BLaER1 treated with 17β-estradiol and CSF1 and Interleukin-3, amounts not matched to agents 10 nM and 100 nM (cell line): Measurements from ENCODE around the gene RBMS3.

Experiments used
- H3K27ac ChIP-seq, 11 experiments: shearing (Covaris generic); formaldehyde crosslinking; 2 replicates each; pipeline ENCODE4 v1.8.1; 2022
- H3K27me3 ChIP-seq, 11 experiments: shearing (Covaris generic); formaldehyde crosslinking; 2 replicates each; pipeline ENCODE4 v1.8.1; 2022
- H3K36me3 ChIP-seq, 11 experiments: shearing (Covaris generic); formaldehyde crosslinking; 2 replicates each; pipeline ENCODE4 v1.8.1; 2022
- H3K4me1 ChIP-seq, 10 experiments: shearing (Covaris generic); formaldehyde crosslinking; 2 replicates each; pipeline ENCODE4 v1.8.1; 2022
- H3K4me2 ChIP-seq, 11 experiments: shearing (Covaris generic); formaldehyde crosslinking; 2 replicates each; pipeline ENCODE4 v1.8.1; 2022
- H3K4me3 ChIP-seq, 10 experiments: shearing (Covaris generic); formaldehyde crosslinking; 2 replicates each; pipeline ENCODE4 v1.8.1; 2022
- H3K9ac ChIP-seq, 11 experiments: shearing (Covaris generic); formaldehyde crosslinking; 2 replicates each; pipeline ENCODE4 v1.8.1; 2022
- H3K9me3 ChIP-seq, 11 experiments: shearing (Covaris generic); formaldehyde crosslinking; replicated peaks in 1 of 11; 2 replicates each; pipeline ENCODE4 v1.8.1; 2022
- H4K20me1 ChIP-seq, 11 experiments: shearing (Covaris generic); formaldehyde crosslinking; 2 replicates each; pipeline ENCODE4 v1.8.1; 2022
- Cebpa-rat ChIP-seq, 11 experiments: shearing (Covaris generic); IDR thresholded peaks; 2 replicates each; pipeline ENCODE4 v1.8.1; 2022

Gene RBMS3

DNA sequence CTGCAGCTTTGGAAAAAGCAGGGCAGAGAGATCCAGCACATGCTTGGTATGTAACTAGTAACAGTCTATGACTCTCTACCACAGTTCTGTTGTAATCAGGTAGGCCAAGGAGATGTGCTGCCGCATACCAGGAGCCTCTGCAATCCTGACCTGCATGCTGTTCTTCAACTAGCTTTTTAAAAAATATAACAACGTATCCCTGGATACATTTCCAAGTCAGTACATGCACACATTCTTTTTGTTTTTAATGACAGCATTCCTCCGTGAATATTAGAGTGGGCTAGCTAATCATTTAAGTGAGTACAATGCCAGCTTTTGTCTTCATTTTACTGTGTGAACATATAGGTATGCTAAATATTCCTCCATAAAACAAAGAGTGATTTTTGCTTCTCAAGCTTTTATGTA lies 437.8 kb downstream of the RBMS3 start:
- H3K4me1 ChIP-seq = no peaks in the 10 kb centered on the region
- H3K4me3 ChIP-seq = no peak overlapping the region
- no peaks in the 10 kb centered on the region for H3K9me3 ChIP-seq
- TF ChIP-seq Cebpa-rat (IDR thresholded peaks at IDR 0.05) = no peak
- H4K20me1 ChIP-seq = no peaks in the 10 kb centered on the region
- no peak overlapping the region for H3K27ac ChIP-seq
- no peaks in the 10 kb centered on the region for H3K27me3 ChIP-seq
- H3K9ac ChIP-seq = no peak overlapping the region
- no peak overlapping the region for H3K4me2 ChIP-seq
- no peaks in the 10 kb centered on the region for H3K36me3 ChIP-seq

DNA sequence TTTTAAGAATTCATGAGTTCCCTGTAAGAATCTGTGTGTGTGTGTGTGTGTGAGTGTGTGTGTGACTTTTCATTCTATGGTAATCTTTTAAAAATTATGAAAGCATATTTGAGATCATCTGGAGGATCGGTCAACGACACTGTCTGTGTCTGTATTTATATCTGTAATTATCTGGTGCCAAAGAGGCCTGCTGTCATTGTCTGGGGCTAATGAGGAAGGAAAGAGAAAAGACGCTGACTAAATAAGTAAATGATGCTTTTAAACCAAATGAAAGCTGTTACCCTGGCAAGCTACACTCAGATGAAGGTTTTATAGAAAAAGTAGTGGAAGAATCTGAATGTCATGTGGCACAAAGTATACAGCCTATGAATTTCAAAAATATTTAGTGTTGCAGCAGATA lies 439.8 kb downstream of the RBMS3 start:
- H3K36me3 ChIP-seq = no peaks in the 10 kb centered on the region
- TF ChIP-seq Cebpa-rat (IDR thresholded peaks at IDR 0.05) = no peak

DNA sequence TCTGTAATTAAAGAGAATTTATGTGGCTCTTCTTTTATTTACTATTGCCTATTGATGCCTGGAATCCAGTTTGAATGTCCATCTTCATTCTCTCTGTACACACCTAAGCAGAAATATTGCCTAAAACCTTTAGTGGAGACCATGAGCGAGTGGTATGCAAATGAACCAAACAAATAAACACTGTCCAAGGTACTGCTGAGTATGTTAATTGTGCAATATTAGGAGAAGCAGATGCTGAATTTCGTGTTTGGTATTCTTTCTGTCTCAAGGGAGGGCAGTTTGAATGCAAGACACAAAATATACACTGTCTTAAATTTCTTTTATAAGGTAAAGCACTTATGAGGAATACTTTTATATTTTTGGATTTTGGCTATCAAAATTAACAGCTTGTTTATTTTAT lies 440.9 kb downstream of the RBMS3 start:
- Histone ChIP-seq H3K27ac (no peak overlapping the region), H3K4me1 (no peaks in the 10 kb centered on the region), H3K27me3 (no peaks in the 10 kb centered on the region), H3K4me3 (no peak overlapping the region), H3K9ac (no peak overlapping the region), H4K20me1 (no peaks in the 10 kb centered on the region), H3K4me2 (no peak overlapping the region), H3K9me3 (no peaks in the 10 kb centered on the region), H3K36me3 (no peaks in the 10 kb centered on the region)
- 0 out of 22 replicates have a peak, but pooled peaks of 1 of the 11 experiments have one; percentile 22 for TF ChIP-seq Cebpa-rat (IDR thresholded peaks at IDR 0.05)

More for the DNA sequence above, 439.8 kb downstream of the RBMS3 start:
- no peaks in the 10 kb centered on the region for H3K4me1 ChIP-seq
- no peaks in the 10 kb centered on the region for H4K20me1 ChIP-seq
- no peaks in the 10 kb centered on the region for H3K27me3 ChIP-seq
- no peak overlapping the region for H3K27ac ChIP-seq
- no peaks in the 10 kb centered on the region for H3K9me3 ChIP-seq
- no peak overlapping the region for H3K4me3 ChIP-seq
- no peak overlapping the region for H3K9ac ChIP-seq
- H3K4me2 ChIP-seq = no peak overlapping the region

- Histone ChIP-seq H3K27me3 (no peaks in the 10 kb centered on the region), H3K9ac (no peak overlapping the region), H3K4me2 (no peak overlapping the region), H3K36me3 (no peaks in the 10 kb centered on the region), H3K9me3 (no peaks in the 10 kb centered on the region), H3K4me1 (no peaks in the 10 kb centered on the region), H3K4me3 (no peak overlapping the region), H4K20me1 (no peaks in the 10 kb centered on the region), H3K27ac (no peak overlapping the region)
- TF ChIP-seq Cebpa-rat (IDR thresholded peaks at IDR 0.05) = no peak
Measured at GRCh38 chr3:29731050-29731449, 450.2 kb downstream of the RBMS3 start.

- Histone ChIP-seq H4K20me1 (no peaks in the 10 kb centered on the region), H3K4me1 (peaks cover 0 to 10% (median 0%) of the 10 kb centered on the region in 10 experiments; a peak in 7 of 20 replicates), H3K36me3 (no peaks in the 10 kb centered on the region), H3K9me3 (no peaks in the 10 kb centered on the region), H3K27me3 (no peaks in the 10 kb centered on the region), H3K4me2 (no peak overlapping the region), H3K9ac (no peak overlapping the region), H3K27ac (no peak overlapping the region), H3K4me3 (no peak overlapping the region)
- TF ChIP-seq Cebpa-rat (IDR thresholded peaks at IDR 0.05) = no peak
Measured at GRCh38 chr3:29741231-29741630, 460.4 kb downstream of the RBMS3 start.

- H3K4me1 ChIP-seq = peaks cover 0 to 18% (median 0%) of the 10 kb centered on the region in 10 experiments; a peak in 7 of 20 replicates
- TF ChIP-seq Cebpa-rat (IDR thresholded peaks at IDR 0.05) = no peak
- H3K9me3 ChIP-seq = no peaks in the 10 kb centered on the region
- H3K9ac ChIP-seq = no peak overlapping the region
- H3K4me2 ChIP-seq = no peak overlapping the region
- no peak overlapping the region for H3K27ac ChIP-seq
- H3K36me3 ChIP-seq = no peaks in the 10 kb centered on the region
- no peaks in the 10 kb centered on the region for H4K20me1 ChIP-seq
- no peak overlapping the region for H3K4me3 ChIP-seq
- no peaks in the 10 kb centered on the region for H3K27me3 ChIP-seq
Measured at GRCh38 chr3:29745232-29745870, 464.5 kb downstream of the RBMS3 start.

- Histone ChIP-seq H3K36me3 (no peaks in the 10 kb centered on the region), H3K4me2 (peak overlapping the region in 2 of 11 experiments; percentile 9 to 21; a peak in 1 of 22 replicates), H3K4me3 (no peak overlapping the region), H3K9me3 (no peaks in the 10 kb centered on the region), H3K9ac (no peak overlapping the region), H3K27ac (no peak overlapping the region), H3K4me1 (peaks cover 0 to 18% (median 0%) of the 10 kb centered on the region in 10 experiments; a peak in 7 of 20 replicates), H3K27me3 (no peaks in the 10 kb centered on the region), H4K20me1 (no peaks in the 10 kb centered on the region)
- no peak for TF ChIP-seq Cebpa-rat (IDR thresholded peaks at IDR 0.05)
Measured at GRCh38 chr3:29746163-29746760, 465.4 kb downstream of the RBMS3 start.

DNA sequence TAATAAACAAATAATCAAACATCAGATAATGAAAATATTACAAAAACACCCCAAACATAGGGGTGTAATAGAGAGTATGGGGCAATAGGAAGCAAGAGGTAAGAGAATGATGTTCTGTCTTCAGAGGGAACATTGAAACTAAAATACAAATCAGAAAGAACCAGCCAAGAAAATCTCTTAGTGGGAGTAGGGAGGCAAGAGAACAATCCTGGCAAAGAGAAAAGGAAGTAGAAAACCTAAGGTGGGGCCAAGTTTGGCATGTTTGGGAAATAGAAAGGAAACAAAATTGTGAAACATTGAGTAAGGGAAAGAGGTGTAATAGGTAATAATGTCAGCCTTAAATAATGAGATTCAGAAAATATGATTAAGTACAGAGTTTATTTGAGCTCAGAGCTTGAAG lies 467.1 kb downstream of the RBMS3 start:
- H3K9ac ChIP-seq = no peak overlapping the region
- H3K4me3 ChIP-seq = no peak overlapping the region
- H3K4me1 ChIP-seq = peaks cover 0 to 15% (median 0%) of the 10 kb centered on the region in 10 experiments; a peak in 7 of 20 replicates
- H3K9me3 ChIP-seq = no peaks in the 10 kb centered on the region
- TF ChIP-seq Cebpa-rat (IDR thresholded peaks at IDR 0.05) = no peak
- no peak overlapping the region for H3K27ac ChIP-seq
- H3K4me2 ChIP-seq = no peak overlapping the region
- no peaks in the 10 kb centered on the region for H3K27me3 ChIP-seq
- H4K20me1 ChIP-seq = no peaks in the 10 kb centered on the region
- H3K36me3 ChIP-seq = no peaks in the 10 kb centered on the region

GRCh38 chr3:29751647-29752314 lies 470.9 kb downstream of the RBMS3 start:
- TF ChIP-seq Cebpa-rat (IDR thresholded peaks at IDR 0.05) = no peak
- Histone ChIP-seq H3K27me3 (no peaks in the 10 kb centered on the region), H3K36me3 (no peaks in the 10 kb centered on the region), H4K20me1 (no peaks in the 10 kb centered on the region), H3K4me3 (no peak overlapping the region), H3K4me1 (0 out of 20 replicates have a peak, but pooled peaks cover 0 to 4% (median 0%) of the 10 kb centered on the region in 10 experiments), H3K9me3 (no peaks in the 10 kb centered on the region), H3K27ac (no peak overlapping the region), H3K4me2 (no peak overlapping the region), H3K9ac (no peak overlapping the region)
